Aorta (tissue), 5 donors: ENCODE measurements around the gene NKAIN2. TPM values are rescaled to one million over a fixed set of nuclear protein-coding genes. Genes with fewer than 3 reads are reported as not detected.
A peak's percentile ranks its signal among the peaks of the same experiment; 100 is the strongest.

Experiments used
- ATAC-seq: fragments of 200-7000 bp; cut with Tn5 transposase; one replicate; pipeline ENCODE4 v1.9.1; 2022; ENCODE audit warnings: moderate library complexity; ENCODE audit not compliant: low FRiP score
- DNase-seq, 2 donors: peaks; one replicate each; pipeline ENCODE4 v3.0.0-alpha.2; 2020
- H3K27ac ChIP-seq, 2 donors: one replicate each; pipeline ENCODE4 v1.5.1; 2013; ENCODE audit warnings: low read length in 2 of 2, mild to moderate bottlenecking in 2 of 2, moderate library complexity in 2 of 2, control low read depth in 1 of 2, inconsistent platforms in 1 of 2, low read depth in 1 of 2
- H3K27me3 ChIP-seq, 2 donors: one replicate each; pipeline ENCODE4 v1.6.1; 2013; ENCODE audit warnings: control low read depth in 1 of 2, low read length in 1 of 2, mild to moderate bottlenecking in 1 of 2, moderate library complexity in 1 of 2; ENCODE audit not compliant: insufficient read depth in 2 of 2, control insufficient read depth in 1 of 2
- H3K36me3 ChIP-seq, 2 donors: one replicate each; pipeline ENCODE4 v1.6.1; 2013; ENCODE audit warnings: control low read depth in 1 of 2, low read length in 1 of 2, mild to moderate bottlenecking in 1 of 2; ENCODE audit not compliant: insufficient read depth in 2 of 2, control insufficient read depth in 1 of 2
- H3K4me1 ChIP-seq, 2 donors: one replicate each; pipeline ENCODE4 v1.6.1; 2013; ENCODE audit warnings: low read length in 2 of 2, control low read depth in 1 of 2, mild to moderate bottlenecking in 1 of 2, moderate library complexity in 1 of 2; ENCODE audit not compliant: insufficient read depth in 2 of 2, control insufficient read depth in 1 of 2
- H3K4me3 ChIP-seq, 2 donors: one replicate each; pipeline ENCODE4 v1.5.1; 2013; ENCODE audit warnings: low read length in 2 of 2, control low read depth in 1 of 2, mild to moderate bottlenecking in 1 of 2
- H3K9me3 ChIP-seq: one replicate; pipeline ENCODE4 v1.6.1; 2013; ENCODE audit warnings: mild to moderate bottlenecking, low read length; ENCODE audit not compliant: control insufficient read depth
- WGBS, 2 donors: extraction: QIAGEN DNeasy Blood & Tissue Kit; methylation state at CpG; one replicate each; pipeline ENCODE4 v1.1.7; 2013; 5-methylcytosine and 5-hydroxymethylcytosine counted together
- intact Hi-C, 2 donors: fragments of 100-400 bp; cut with DNase I; formaldehyde crosslinking; loops; one replicate each; pipeline versions ENCODE4 v1.14.2 to v1.15.0; 2022
- polyA plus RNA-seq, 2 donors: library from polyadenylated mRNA; stranded (reverse); fragments of 200-250 nt; gene quantifications; one replicate each; pipeline ENCODE4 v1.2.3, GENCODE V29; 2013
- total RNA-seq, 2 donors: library from RNA; stranded (reverse); fragmentation: NEBNext Ultra II Directional; extraction: Animal tissue kit (Norgen Biotek cat#: 25700); gene quantifications; one replicate each; pipeline ENCODE4 v1.2.1, GENCODE V29; 2021
- donor health status: healthy with polysubstance abuse.
- donor health status: Bipolar disorder and iron deficiency.
- donor health status: DM: no; HTN: no; CAD: no.
- donor health status: DM: no; HTN: no; CAD: no.
- donor health status: DM: yes; HTN: yes; CAD: no.

NKAIN2 gene
- total and polyA plus RNA-seq, 4 donors = 1.4 to 1.9 TPM; not detected in 2

GRCh38 chr6:123804014-123804786 is 535 bp downstream of the NKAIN2 start:
- no peak for ATAC-seq
- peak in 1 of 2 donors; percentile 76 for DNase-seq
- Histone ChIP-seq H3K4me3 (peak overlapping the region; percentile 0 to 51), H3K4me1 (no peaks in the 10 kb centered on the region), H3K36me3 (no peaks in the 10 kb centered on the region), H3K27me3 (no peaks in the 10 kb centered on the region), H3K27ac (no peak overlapping the region), H3K9me3 (no peaks in the 10 kb centered on the region)
- WGBS, 2 donors = 8% methylated on average over 25 of the region's 25 CpGs
- intact Hi-C loops = loop anchor here (10.0 kb wide), 1 partner anchor 1051 kb away; no protein-coding TSS in a partner anchor

- WGBS, 2 donors = 53% methylated on average over 5 of the region's 5 CpGs
- Histone ChIP-seq H3K4me3 (no peak overlapping the region), H3K27ac (no peak overlapping the region), H3K27me3 (no peaks in the 10 kb centered on the region), H3K4me1 (no peaks in the 10 kb centered on the region), H3K9me3 (no peaks in the 10 kb centered on the region), H3K36me3 (no peaks in the 10 kb centered on the region)
- ATAC-seq = no peak
- DNase-seq = no peak
- intact Hi-C loops = loop anchor here (10.0 kb wide), 1 partner anchor 1050 kb away; no protein-coding TSS in a partner anchor
These were observed 1.3 kb downstream of the NKAIN2 start for GRCh38 chr6:123804787-123805540.

GRCh38 chr6:123805921-123806320 is 2.3 kb downstream of the NKAIN2 start:
- 68 to 79% methylated on average over 1 of the region's 1 CpG for WGBS, 2 donors
- intact Hi-C loops = loop anchor here (10.0 kb wide), 1 partner anchor 1049 kb away; no protein-coding TSS in a partner anchor
- H3K9me3 ChIP-seq = no peaks in the 10 kb centered on the region
- no peaks in the 10 kb centered on the region for H3K36me3 ChIP-seq
- H3K27me3 ChIP-seq = no peaks in the 10 kb centered on the region
- no peak overlapping the region for H3K4me3 ChIP-seq
- no peaks in the 10 kb centered on the region for H3K4me1 ChIP-seq
- DNase-seq (no peak), ATAC-seq (no peak)
- H3K27ac ChIP-seq = no peak overlapping the region

DNA sequence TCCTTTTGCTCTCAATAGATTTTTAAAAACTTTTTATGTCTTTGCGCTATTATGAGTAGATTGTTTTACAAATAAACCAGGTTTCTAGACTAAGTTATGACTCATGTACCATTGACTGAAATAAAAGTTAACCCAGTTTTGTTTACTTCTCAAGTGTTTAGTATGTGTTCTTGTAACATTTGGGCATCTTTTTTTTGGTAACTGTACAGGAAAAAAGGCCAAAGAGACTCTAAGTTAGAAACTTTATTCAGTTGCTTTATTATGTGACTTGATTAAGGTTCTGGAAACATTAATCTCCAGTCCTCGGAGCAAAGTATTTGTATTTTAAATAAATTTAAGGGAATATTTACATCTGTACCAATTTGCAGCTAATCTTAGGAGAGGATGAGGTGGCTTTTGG is 2.9 kb downstream of the NKAIN2 start:
- no peaks in the 10 kb centered on the region for H3K27me3 ChIP-seq
- H3K9me3 ChIP-seq = no peaks in the 10 kb centered on the region
- no peak overlapping the region for H3K27ac ChIP-seq
- H3K36me3 ChIP-seq = no peaks in the 10 kb centered on the region
- ATAC-seq (no peak), DNase-seq (no peak)
- no peak overlapping the region for H3K4me3 ChIP-seq
- 75 to 80% methylated on average over 2 of the region's 2 CpGs for WGBS, 2 donors
- H3K4me1 ChIP-seq = no peaks in the 10 kb centered on the region
- intact Hi-C loops = loop anchor here (10.0 kb wide), 1 partner anchor 1048 kb away; no protein-coding TSS in a partner anchor

DNA sequence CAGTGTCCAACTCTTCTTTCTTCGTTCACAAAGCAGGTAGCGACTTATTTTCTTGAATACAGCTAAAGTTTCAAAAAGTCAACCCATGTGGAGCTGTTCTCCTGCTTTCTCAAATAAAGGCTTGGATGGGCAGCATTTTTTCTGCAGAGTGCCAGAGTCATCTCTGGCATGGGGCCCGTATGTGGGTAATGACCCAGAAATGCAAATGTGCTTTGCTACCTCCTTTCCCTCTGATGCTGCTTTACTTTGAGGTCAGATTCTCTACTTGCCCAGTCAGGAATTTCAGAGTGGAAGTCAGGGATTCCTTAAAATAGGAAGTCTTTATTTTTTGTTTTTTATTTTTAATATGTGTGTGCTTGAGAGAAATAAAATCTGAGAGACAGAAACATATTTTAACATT is 4.9 kb downstream of the NKAIN2 start:
- no peaks in the 10 kb centered on the region for H3K4me1 ChIP-seq
- no peak for DNase-seq
- no peak overlapping the region for H3K27ac ChIP-seq
- peaks cover 0 to 2% of the 10 kb centered on the region in 2 donors for H3K27me3 ChIP-seq
- WGBS, 2 donors = 79 to 83% methylated on average over 3 of the region's 3 CpGs
- no peak for ATAC-seq
- H3K4me3 ChIP-seq = no peak overlapping the region
- H3K9me3 ChIP-seq = no peaks in the 10 kb centered on the region
- no peaks in the 10 kb centered on the region for H3K36me3 ChIP-seq
- intact Hi-C loops = loop anchor here (10.0 kb wide), 1 partner anchor 1046 kb away; no protein-coding TSS in a partner anchor

- Histone ChIP-seq H3K4me3 (no peak overlapping the region), H3K36me3 (no peaks in the 10 kb centered on the region), H3K9me3 (no peaks in the 10 kb centered on the region), H3K27me3 (peaks cover 0 to 2% of the 10 kb centered on the region in 2 donors), H3K4me1 (no peaks in the 10 kb centered on the region), H3K27ac (no peak overlapping the region)
- 89 to 92% methylated on average over 3 of the region's 3 CpGs for WGBS, 2 donors
- DNase-seq (no peak), ATAC-seq (no peak)
- intact Hi-C loops = no loop called here
These were observed 6.5 kb downstream of the NKAIN2 start for GRCh38 chr6:123810214-123810613.

DNA sequence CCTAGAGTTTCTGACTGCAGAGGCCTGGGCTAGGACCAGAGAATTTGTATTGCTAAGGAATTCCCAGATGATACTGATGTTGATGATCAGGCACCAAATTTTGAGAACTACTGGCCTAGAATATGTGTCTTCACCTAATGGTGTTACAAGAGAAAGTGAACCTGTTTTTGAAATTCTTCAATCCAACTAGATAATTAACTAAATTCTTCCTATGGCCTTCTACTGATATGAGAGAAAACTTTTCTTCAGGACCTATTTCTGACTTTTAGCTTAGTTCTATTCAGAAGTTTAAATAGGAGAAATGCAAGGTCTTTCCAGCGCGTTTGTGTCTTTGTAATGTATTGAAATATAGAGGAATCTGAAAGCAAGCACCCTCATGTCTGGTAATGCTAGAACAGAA is 7.3 kb downstream of the NKAIN2 start:
- H3K27me3 ChIP-seq = peaks cover 0 to 2% of the 10 kb centered on the region in 2 donors
- no peaks in the 10 kb centered on the region for H3K4me1 ChIP-seq
- intact Hi-C loops = no loop called here
- ATAC-seq (no peak), DNase-seq (no peak)
- H3K27ac ChIP-seq = no peak overlapping the region
- no peaks in the 10 kb centered on the region for H3K9me3 ChIP-seq
- H3K4me3 ChIP-seq = no peak overlapping the region
- 91 to 97% methylated on average over 2 of the region's 2 CpGs for WGBS, 2 donors
- no peaks in the 10 kb centered on the region for H3K36me3 ChIP-seq

- no peaks in the 10 kb centered on the region for H3K9me3 ChIP-seq
- no peak overlapping the region for H3K27ac ChIP-seq
- H3K27me3 ChIP-seq = peaks cover 0 to 2% of the 10 kb centered on the region in 2 donors
- no peaks in the 10 kb centered on the region for H3K4me1 ChIP-seq
- no peaks in the 10 kb centered on the region for H3K36me3 ChIP-seq
- ATAC-seq (no peak), DNase-seq (no peak)
- 46 to 53% methylated on average over 1 of the region's 1 CpG for WGBS, 2 donors
- H3K4me3 ChIP-seq = no peak overlapping the region
- intact Hi-C loops = no loop called here
These were observed 7.7 kb downstream of the NKAIN2 start for GRCh38 chr6:123811378-123811777.
